Neural progenitor cell (in vitro differentiated cells): ENCODE data around the gene C8A. TPM values are rescaled to one million over a fixed set of nuclear protein-coding genes. Genes with fewer than 3 reads are reported as not detected.

Experiments
- DNase-seq: peaks from one replicate; pipeline ENCODE4 v3.0.0-alpha.2; 2016; ENCODE audit warnings: low spot score
- H2AFZ ChIP-seq: fragments of 200-600 bp; sonication (generic); replicated peaks from 2 replicates; pipeline ENCODE4 v1.6.1; 2016; ENCODE audit warnings: antibody characterized with exemption
- H3F3A ChIP-seq: fragments of 200-600 bp; sonication (generic); 2 replicates; pipeline ENCODE4 v1.6.1; 2016; ENCODE audit warnings: antibody characterized with exemption, low read depth
- H3K27ac ChIP-seq: fragments of 200-600 bp; sonication (generic); 2 replicates; pipeline ENCODE4 v1.5.1; 2016; ENCODE audit warnings: mild to moderate bottlenecking
- H3K27me3 ChIP-seq: fragments of 200-600 bp; sonication (generic); 2 replicates; pipeline ENCODE4 v1.6.1; 2016; ENCODE audit warnings: mild to moderate bottlenecking, moderate library complexity
- H3K36me3 ChIP-seq: fragments of 200-600 bp; sonication (generic); 2 replicates; pipeline ENCODE4 v1.5.1; 2016
- H3K4me1 ChIP-seq: fragments of 200-600 bp; sonication (generic); 2 replicates; pipeline ENCODE4 v1.6.1; 2016; ENCODE audit warnings: mixed run types
- H3K4me2 ChIP-seq: fragments of 200-600 bp; sonication (generic); 2 replicates; pipeline ENCODE4 v1.6.1; 2016
- H3K4me3 ChIP-seq: fragments of 200-600 bp; sonication (generic); 2 replicates; pipeline ENCODE4 v1.5.1; 2016
- H3K79me2 ChIP-seq: fragments of 200-600 bp; sonication (generic); 2 replicates; pipeline ENCODE4 v1.6.1; 2016; ENCODE audit warnings: low read depth
- H3K9ac ChIP-seq: fragments of 200-600 bp; sonication (generic); 2 replicates; pipeline ENCODE4 v1.6.1; 2016
- H3K9me3 ChIP-seq: fragments of 200-600 bp; sonication (generic); 2 replicates; pipeline ENCODE4 v1.5.1; 2016; ENCODE audit warnings: low read depth
- H4K20me1 ChIP-seq: fragments of 200-600 bp; sonication (generic); 2 replicates; pipeline ENCODE4 v1.6.1; 2016; ENCODE audit warnings: low read depth
- H3K27ac Mint-ChIP-seq: 3 replicates; pipeline ENCODE4 v1.8.0; 2021; ENCODE audit warnings: mixed read lengths
- H3K27me3 Mint-ChIP-seq: 2 replicates; pipeline ENCODE4 v1.8.0; 2022; ENCODE audit warnings: low read depth, mild to moderate bottlenecking, inconsistent platforms, moderate library complexity, mixed read lengths; ENCODE audit not compliant: insufficient read depth
- H3K36me3 Mint-ChIP-seq: 3 replicates; pipeline ENCODE4 v1.8.0; 2021; ENCODE audit warnings: mixed read lengths
- H3K4me1 Mint-ChIP-seq: 3 replicates; pipeline ENCODE4 v1.8.0; 2021; ENCODE audit warnings: mixed read lengths
- H3K4me3 Mint-ChIP-seq: 3 replicates; pipeline ENCODE4 v1.8.0; 2021; ENCODE audit warnings: mild to moderate bottlenecking, moderate library complexity, mixed read lengths
- H3K9me3 Mint-ChIP-seq: 3 replicates; pipeline ENCODE4 v1.8.0; 2020; ENCODE audit warnings: mixed read lengths
- EZH2 ChIP-seq: fragments of 200-600 bp; sonication (generic); IDR thresholded peaks from 2 replicates; pipeline ENCODE4 v1.6.1; 2017; ENCODE audit warnings: antibody characterized with exemption, mild to moderate bottlenecking, moderate library complexity
- EZH2phosphoT487 ChIP-seq: fragments of 200-600 bp; sonication (generic); IDR thresholded peaks from 2 replicates; pipeline ENCODE4 v1.6.1; 2017; ENCODE audit warnings: antibody characterized with exemption
- total RNA-seq: library from RNA; depleted of rRNA; stranded (reverse); fragments of >200 nt; gene quantifications from 2 replicates; pipeline ENCODE4 v1.2.3, GENCODE V29; 2015; ENCODE audit warnings: low replicate concordance
- TF ChIP-seq, protein P1 (sequence below): fragments of 200-600 bp; sonication (generic); IDR thresholded peaks from 2 replicates; pipeline ENCODE4 v1.5.1; 2017; ENCODE audit warnings: antibody characterized with exemption, mild to moderate bottlenecking

C8A gene
- total RNA-seq, 1 donor from 2014 or later: not detected

DNA sequence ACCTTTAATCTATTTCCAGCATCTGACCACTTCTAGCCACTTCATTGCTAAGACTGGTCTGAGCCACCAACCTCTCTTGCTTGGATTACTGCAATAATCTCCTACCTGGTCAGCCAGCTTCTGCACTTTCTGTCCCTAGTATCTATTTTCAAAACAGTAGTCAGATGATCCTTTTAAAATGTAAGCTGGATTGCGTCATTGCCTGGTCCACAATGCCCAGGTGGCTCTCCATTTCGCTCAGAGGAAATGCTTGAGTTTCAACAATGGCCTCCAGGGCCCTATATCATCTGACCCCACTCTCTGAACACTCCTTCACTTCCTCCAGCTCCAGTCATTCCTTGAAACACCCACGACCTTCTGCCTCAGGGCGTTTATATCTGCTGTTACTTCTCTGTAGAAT, 37.7 kb upstream of the C8A start:
- no peak for DNase-seq
- peaks cover 6% of the 10 kb centered on the region for H3K27me3 Mint-ChIP-seq
- no peak overlapping the region for H3K4me3 Mint-ChIP-seq

DNA sequence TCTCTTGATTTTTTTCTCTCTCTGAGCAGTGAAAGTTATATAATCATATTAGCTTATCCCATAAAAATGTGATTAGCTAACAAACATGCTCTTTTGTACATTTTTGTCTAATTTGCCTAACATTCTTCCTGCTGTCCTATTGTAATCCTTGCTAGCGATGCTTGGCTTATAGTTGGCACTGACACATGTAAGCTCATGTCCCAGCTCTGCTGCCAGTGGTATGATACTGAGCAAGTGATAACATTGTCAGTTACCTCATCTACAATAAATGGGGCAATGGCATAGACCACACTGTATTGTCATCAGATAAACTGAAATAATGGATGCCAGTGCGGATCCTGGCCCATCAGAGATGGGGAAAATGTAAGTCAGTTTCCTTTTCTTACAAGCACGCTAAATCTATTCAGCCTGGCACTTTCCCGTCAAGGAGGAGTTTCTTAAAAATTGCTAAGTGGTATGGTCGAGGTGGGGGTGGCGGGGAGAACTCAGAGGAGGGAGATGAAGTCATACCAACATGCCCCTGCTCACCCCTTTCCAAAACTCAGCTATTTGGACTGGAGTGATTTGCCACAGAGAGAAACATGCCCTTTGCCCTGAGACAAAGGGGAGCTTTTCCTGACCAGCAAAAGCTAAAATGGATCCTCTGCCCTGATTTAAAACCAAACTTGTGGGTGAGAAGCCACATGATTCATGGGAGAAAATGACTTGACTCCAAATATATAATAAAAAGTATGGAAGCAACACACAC, 36.7 kb upstream of the C8A start:
- no peaks in the 10 kb centered on the region for H3K27me3 ChIP-seq
- no peak overlapping the region for H3K4me3 Mint-ChIP-seq
- no peak overlapping the region for H3K4me3 ChIP-seq
- H4K20me1 ChIP-seq: no peaks in the 10 kb centered on the region
- peak overlapping the region; percentile 71 for H3K4me2 ChIP-seq
- H3K4me1 Mint-ChIP-seq: peaks cover 31% of the 10 kb centered on the region
- H3K27ac Mint-ChIP-seq: peak overlapping the region; percentile 44
- peaks cover 19% of the 10 kb centered on the region for H3F3A ChIP-seq
- no peaks in the 10 kb centered on the region for H3K9me3 ChIP-seq
- H3K4me1 ChIP-seq: peaks cover 32% of the 10 kb centered on the region
- no peaks in the 10 kb centered on the region for H3K36me3 Mint-ChIP-seq
- H3K36me3 ChIP-seq: no peaks in the 10 kb centered on the region
- DNase-seq: no peak
- TF ChIP-seq, protein P1, sequence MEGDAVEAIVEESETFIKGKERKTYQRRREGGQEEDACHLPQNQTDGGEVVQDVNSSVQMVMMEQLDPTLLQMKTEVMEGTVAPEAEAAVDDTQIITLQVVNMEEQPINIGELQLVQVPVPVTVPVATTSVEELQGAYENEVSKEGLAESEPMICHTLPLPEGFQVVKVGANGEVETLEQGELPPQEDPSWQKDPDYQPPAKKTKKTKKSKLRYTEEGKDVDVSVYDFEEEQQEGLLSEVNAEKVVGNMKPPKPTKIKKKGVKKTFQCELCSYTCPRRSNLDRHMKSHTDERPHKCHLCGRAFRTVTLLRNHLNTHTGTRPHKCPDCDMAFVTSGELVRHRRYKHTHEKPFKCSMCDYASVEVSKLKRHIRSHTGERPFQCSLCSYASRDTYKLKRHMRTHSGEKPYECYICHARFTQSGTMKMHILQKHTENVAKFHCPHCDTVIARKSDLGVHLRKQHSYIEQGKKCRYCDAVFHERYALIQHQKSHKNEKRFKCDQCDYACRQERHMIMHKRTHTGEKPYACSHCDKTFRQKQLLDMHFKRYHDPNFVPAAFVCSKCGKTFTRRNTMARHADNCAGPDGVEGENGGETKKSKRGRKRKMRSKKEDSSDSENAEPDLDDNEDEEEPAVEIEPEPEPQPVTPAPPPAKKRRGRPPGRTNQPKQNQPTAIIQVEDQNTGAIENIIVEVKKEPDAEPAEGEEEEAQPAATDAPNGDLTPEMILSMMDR: no peak
- TF ChIP-seq EZH2: no peak
- no peak for TF ChIP-seq EZH2phosphoT487
- no peaks in the 10 kb centered on the region for H3K79me2 ChIP-seq
- H2AFZ ChIP-seq: no peak overlapping the region
- H3K27me3 Mint-ChIP-seq: peaks cover 6% of the 10 kb centered on the region
- H3K9me3 Mint-ChIP-seq: peaks cover 8% of the 10 kb centered on the region
- no peak overlapping the region for H3K27ac ChIP-seq
- no peak overlapping the region for H3K9ac ChIP-seq

More for the DNA sequence above, 37.7 kb upstream of the C8A start:
- Histone ChIP-seq H3K4me3 (no peak overlapping the region), H3K4me1 (peaks cover 36% of the 10 kb centered on the region), H3K9me3 (no peaks in the 10 kb centered on the region), H3K4me2 (no peak overlapping the region), H3F3A (peaks cover 19% of the 10 kb centered on the region), H2AFZ (no peak overlapping the region), H3K36me3 (no peaks in the 10 kb centered on the region), H3K27ac (no peak overlapping the region), H4K20me1 (no peaks in the 10 kb centered on the region), H3K27me3 (no peaks in the 10 kb centered on the region), H3K9ac (no peak overlapping the region), H3K79me2 (no peaks in the 10 kb centered on the region)
- H3K9me3 Mint-ChIP-seq: peaks cover 8% of the 10 kb centered on the region
- no peaks in the 10 kb centered on the region for H3K36me3 Mint-ChIP-seq
- TF ChIP-seq EZH2phosphoT487 (no peak), EZH2 (no peak)
- TF ChIP-seq, protein P1: no peak
- no peak overlapping the region for H3K27ac Mint-ChIP-seq
- H3K4me1 Mint-ChIP-seq: peaks cover 33% of the 10 kb centered on the region

DNA sequence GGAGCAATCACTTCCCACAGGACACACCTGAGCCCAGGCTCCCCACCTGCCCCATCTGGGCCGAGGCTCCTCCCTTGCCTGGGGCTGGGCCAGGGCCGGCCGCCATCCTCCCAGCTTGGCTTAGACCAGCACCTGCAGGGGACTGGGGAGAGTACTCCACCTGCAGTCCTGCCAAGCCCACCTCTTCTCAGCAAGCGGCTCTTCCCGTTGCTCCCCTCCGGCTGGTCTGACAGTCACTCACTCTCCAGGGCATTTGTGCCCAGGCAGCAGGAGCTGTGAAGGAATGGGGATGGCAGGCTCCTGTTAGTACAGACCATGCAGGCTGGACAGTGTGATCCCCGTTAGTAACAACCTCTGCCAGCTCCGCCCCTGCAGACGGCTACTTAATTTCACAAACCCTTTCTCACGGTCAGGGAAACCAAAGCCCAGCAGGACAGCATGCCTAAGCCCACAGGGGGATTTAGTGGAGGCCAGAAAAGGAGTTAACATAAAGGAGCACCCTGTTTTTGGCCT, 35.2 kb upstream of the C8A start, which contains the start of gene FYB2:
Gene FYB2 (minus strand): TSS at position 18 of the 513 bp plus-strand sequence. CDS start 114 bp downstream, outside the sequence.
- Mint-ChIP-seq H3K36me3 (no peaks in the 10 kb centered on the region), H3K27ac (peak within 1 kb of the TSS; percentile 96), H3K9me3 (peaks cover 8% of the 10 kb centered on the region), H3K4me1 (peaks cover 28% of the 10 kb centered on the region), H3K27me3 (peaks cover 7% of the 10 kb centered on the region), H3K4me3 (peak within 1 kb of the TSS; percentile 62)
- peak within 1 kb of the TSS; percentile 65 for H2AFZ ChIP-seq
- DNase-seq: peak; percentile 78
- no peak within 1 kb of the TSS for H3K27ac ChIP-seq
- peaks cover 19% of the 10 kb centered on the region for H3F3A ChIP-seq
- H3K27me3 ChIP-seq: no peaks in the 10 kb centered on the region
- peak within 1 kb of the TSS; percentile 71 for H3K4me2 ChIP-seq
- H3K9me3 ChIP-seq: no peaks in the 10 kb centered on the region
- H4K20me1 ChIP-seq: no peaks in the 10 kb centered on the region
- H3K36me3 ChIP-seq: no peaks in the 10 kb centered on the region
- TF ChIP-seq, protein P1: no peak
- TF ChIP-seq EZH2phosphoT487 (no peak), EZH2 (no peak)
- no peaks in the 10 kb centered on the region for H3K79me2 ChIP-seq
- peaks cover 32% of the 10 kb centered on the region for H3K4me1 ChIP-seq
- H3K9ac ChIP-seq: no peak within 1 kb of the TSS
- H3K4me3 ChIP-seq: peak within 1 kb of the TSS; percentile 33
